Activated CD4-positive, alpha-beta T cell treated with anti-CD3 and anti-CD28 coated beads, Interleukin-2, amount 50 U/mL, for 48 hours (primary cell): ENCODE results near the gene DPF3.

Source experiments
- DNase-seq, 2 experiments: peaks; one replicate each; pipeline ENCODE4 v3.0.0-alpha.2; 2020

The DPF3 gene

DNA sequence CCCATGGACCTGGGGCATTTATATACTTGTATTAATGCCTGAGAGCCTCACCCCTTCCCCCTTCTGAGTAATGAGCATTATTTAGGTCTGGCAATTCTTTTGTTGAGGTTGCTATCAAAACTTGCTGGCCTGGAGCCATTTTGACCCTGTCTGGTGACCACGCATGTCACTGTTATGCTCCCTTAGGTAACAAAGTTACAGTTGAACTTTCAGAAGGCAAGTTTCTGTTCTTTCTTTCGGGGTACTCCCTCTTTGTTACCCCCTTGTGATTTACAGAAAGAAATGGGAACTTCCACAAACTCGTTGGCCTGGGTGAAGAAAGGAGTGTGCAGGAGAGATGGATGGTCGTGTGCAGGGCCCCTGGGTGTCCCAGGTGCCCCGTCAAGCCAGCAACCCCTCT, 305.4 kb downstream of the DPF3 start:
- no peak for DNase-seq

DNA sequence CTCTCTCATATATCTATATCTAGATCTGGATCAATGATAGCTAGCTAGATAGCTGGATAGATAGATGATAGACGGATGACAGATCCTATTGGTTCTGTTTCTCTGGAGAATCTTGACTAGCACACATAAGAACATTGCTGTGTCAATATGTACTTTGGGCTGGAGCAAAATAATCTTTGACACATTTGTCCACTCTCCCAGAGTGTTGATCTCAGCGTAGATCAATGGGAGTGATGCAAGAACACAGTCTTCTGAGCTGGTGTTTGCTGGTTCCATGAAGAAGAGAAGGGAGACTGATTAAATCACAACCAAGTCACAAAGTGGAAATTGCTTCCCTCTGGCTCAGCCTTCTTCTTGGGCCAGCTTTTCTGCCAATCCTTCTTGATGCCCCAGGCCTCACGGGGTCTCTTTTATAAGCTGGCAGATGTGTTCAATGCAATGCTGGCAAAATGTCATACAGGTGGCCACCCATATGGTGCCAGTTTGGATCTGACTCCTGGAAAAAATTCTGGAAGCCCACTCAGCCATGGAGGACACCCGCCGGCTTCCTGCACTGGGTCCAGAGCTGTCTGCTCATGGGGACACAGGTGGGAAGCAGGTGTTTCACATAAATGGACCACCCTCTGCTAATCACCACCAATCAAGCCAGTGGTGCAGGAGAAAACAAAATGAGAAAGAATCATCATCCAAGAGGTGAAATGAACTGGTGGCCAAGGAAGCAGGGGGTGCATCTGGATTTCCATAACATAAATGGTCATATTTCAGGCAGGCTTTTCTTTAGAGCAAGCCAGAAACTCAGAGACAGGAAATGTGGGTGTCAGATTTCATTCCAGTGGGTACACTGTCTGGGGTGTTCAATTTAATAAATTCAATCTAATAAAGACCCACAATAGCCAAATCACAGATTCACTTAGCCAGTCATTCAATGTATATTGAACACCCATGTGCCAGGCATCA, 310.3 kb downstream of the DPF3 start:
- DNase-seq: no peak

DNA sequence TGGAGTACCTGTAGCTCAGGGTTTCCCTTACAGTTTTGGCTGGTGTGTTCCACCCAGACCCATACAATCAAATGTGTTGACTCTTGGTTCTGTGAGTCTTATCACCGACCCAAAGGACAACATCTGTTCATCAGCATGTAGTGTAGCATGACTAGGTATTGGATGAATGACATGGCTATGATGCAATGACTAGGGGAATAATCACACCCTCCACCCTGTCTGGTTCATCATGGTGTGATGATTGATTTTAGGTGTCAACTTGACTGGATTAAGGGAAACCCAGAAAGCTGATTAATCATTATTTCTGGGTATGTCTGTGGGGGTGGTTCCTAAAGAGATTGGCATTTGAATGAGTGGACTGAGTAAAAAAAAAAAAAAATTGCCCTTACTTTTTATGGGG, 311.3 kb downstream of the DPF3 start:
- DNase-seq: no peak

DNA sequence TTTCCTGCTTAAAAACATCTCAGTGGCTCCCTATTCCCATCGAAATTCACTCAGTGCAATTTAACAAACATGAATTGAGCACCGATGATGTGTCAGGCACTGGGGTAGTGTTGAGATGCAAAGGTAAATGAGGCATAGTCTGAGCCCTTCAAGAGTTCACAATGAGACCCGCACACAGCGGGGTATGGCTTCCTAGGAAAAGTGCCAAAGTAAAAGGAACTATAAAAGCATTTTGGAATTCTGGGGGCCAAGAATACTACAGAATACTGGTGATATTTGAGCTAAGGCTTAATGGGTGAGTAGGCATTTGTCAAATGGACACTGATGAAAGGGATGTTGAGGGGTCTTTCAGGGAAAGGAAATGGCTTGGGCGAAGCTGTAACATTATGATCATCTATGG, 315.4 kb downstream of the DPF3 start:
- no peak for DNase-seq

DNA sequence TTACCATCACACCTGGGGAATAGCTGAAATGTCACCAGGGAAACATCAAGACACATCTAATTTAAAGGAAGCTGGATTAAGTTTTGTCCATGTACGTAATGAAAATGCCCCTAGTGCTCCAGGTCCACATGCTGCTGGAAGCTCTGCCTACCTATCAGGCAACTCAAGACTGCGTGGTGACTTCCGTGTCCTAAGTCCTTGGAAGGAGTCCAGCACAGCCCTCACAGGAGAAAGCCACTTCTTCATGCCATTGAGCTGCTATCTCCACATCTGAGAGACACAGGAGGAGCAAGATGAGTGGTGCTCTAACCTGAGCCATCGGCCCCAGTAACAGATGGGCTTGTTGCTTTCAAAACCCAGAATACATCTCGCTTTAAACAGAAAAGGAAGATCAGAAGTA, 316.4 kb downstream of the DPF3 start:
- DNase-seq: no peak

DNA sequence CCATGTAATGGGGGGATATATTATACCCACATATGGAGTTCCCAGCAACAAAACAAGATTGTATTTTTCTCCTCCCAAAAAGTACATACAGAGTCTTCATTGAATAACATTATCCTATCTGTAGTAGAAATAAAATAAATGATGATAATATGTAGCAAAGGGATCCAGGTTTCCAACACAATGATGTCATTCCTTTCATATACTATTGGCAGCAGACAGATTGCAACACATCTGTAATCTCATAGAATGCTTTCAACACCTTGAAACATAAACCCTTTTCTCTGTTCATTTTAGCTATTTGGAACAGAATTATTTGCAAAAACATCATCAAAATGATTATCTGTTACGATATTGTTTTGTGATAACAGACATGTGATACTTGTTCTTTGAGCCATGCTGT, 317.6 kb downstream of the DPF3 start:
- no peak for DNase-seq

DNA sequence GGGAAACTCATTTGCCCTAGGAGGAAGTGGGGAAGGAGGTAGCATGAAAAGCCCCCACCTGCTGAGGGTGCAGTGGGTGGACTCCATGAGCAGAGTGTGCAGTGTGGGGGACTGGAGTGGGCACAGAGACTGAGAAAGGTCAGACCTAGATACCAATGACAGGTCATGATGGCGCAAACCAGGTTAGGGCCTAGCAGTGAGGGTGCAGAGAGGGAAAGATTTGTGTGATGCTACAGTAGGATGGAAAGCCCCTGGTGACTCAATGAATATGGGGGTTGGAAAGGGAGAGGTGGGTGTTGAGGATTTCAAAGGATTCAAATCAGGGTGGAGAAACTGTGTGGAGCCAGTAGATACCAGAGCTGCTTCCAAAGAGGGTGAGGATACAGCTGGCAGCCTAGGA, 319.2 kb downstream of the DPF3 start:
- DNase-seq: no peak

DNA sequence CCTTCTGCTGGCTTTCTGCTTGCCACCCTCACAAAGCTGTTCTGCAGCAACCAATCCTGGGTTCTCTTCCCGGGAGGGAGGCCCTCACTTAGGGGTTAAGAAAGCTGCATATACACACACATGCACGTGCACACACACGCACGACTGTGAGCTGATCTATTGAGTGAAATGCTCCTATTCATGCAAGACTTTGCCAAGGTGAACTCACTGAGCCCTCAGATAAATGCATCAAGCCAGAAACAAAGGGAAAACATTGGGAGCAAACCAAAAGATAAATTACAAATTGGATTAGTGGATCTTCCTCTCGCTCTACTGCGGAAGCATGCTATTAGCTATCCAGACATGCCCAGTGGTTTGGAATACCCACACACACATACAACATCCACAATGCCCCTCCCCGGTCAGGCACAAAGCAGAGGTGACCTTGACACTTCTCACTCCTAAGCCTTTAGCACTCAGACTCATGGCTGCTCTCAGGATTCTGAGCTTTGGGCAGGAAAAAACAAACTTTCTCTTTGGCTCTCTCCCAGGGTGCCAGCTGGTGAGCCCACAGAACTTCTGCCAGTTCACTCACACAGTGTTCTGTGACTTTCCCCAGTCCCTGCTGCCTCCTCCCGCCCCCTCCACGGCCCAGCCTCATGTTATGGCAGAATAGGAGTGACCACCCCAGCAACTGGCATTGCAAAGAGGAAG, 320.0 kb downstream of the DPF3 start:
- no peak for DNase-seq
